B cell (primary cell): ENCODE data around the gene PCDHGB4. TPM values are rescaled to one million over a fixed set of nuclear protein-coding genes. Genes with fewer than 3 reads are reported as not detected.

Source experiments
- ATAC-seq: fragments of 200-7000 bp; cut with Tn5 transposase; one replicate; pipeline ENCODE4 v1.10.0; 2021; ENCODE audit warnings: low read depth, mild to moderate bottlenecking, moderate number of reproducible peaks, moderate library complexity
- CTCF ChIA-PET: fragments of 350-600 bp; sonication (Branson Sonifier 250); formaldehyde crosslinking; loops from one replicate; lab custom pipeline; 2021; ENCODE audit warnings: antibody characterized with exemption, inconsistent platforms; lab: Charles Lee
- POLR2A ChIA-PET: fragments of 350-600 bp; sonication (Branson Sonifier 250); formaldehyde crosslinking; loops from one replicate; lab custom pipeline; 2021; ENCODE audit warnings: antibody characterized with exemption; lab: Charles Lee
- DNase-seq: peaks from one replicate; pipeline ENCODE4 v3.0.0; 2013
- H2AFZ ChIP-seq: 2 replicates; pipeline ENCODE4 v1.6.1; 2012; ENCODE audit warnings: mild to moderate bottlenecking, low read depth, low read length; ENCODE audit not compliant: insufficient read depth, poor library complexity, severe bottlenecking
- H3K27ac ChIP-seq, 2 donors: 1 replicate in 1 of 2; 2 replicates in 1 of 2; pipeline ENCODE4 v1.5.1; 2012 to 2013; ENCODE audit warnings: low read length in 2 of 2, mild to moderate bottlenecking in 2 of 2, moderate library complexity in 1 of 2
- H3K27me3 ChIP-seq, 4 experiments: fragments of 200-600 bp in 1 of 4; sonication (generic) in 1 of 4; replicated peaks in 1 of 4; 1 replicate in 2 of 4; 2 replicates in 2 of 4; pipeline versions ENCODE4 v1.6.1 to v1.7.0; 2013 to 2016; ENCODE audit warnings: low read length in 3 of 4, mild to moderate bottlenecking in 2 of 4, mixed read lengths in 1 of 4, moderate library complexity in 1 of 4; ENCODE audit not compliant: insufficient read depth in 4 of 4, control insufficient read depth in 3 of 4; ENCODE audit errors: control extremely low read depth in 1 of 4
- H3K36me3 ChIP-seq, 2 experiments: replicated peaks in 1 of 2; 1 replicate in 1 of 2; 2 replicates in 1 of 2; pipeline versions ENCODE4 v1.6.1 to v1.7.1; 2013; ENCODE audit warnings: low read length in 1 of 2; ENCODE audit not compliant: insufficient read depth in 2 of 2, control insufficient read depth in 1 of 2; ENCODE audit errors: control extremely low read depth in 1 of 2, extremely low read depth in 1 of 2
- H3K4me1 ChIP-seq, 2 donors: fragments of 200-600 bp in 1 of 2; sonication (generic) in 1 of 2; 1 replicate in 1 of 2; 2 replicates in 1 of 2; pipeline versions ENCODE4 v1.5.1 to v1.6.1; 2013 to 2017; ENCODE audit warnings: low read length in 2 of 2; ENCODE audit not compliant: control insufficient read depth in 2 of 2, insufficient read depth in 2 of 2
- H3K4me2 ChIP-seq: replicated peaks from 2 replicates; pipeline ENCODE3; 2012; ENCODE audit warnings: mild to moderate bottlenecking, low read depth, low read length; ENCODE audit not compliant: poor library complexity, severe bottlenecking
- H3K4me3 ChIP-seq, 5 experiments: fragments of 200-600 bp in 1 of 5; sonication (generic) in 1 of 5; 1 replicate in 3 of 5; 2 replicates in 2 of 5; pipeline versions ENCODE4 v1.5.1 to v1.7.0; 2011 to 2016; ENCODE audit warnings: low read length in 4 of 5, mild to moderate bottlenecking in 4 of 5, low read depth in 2 of 5, control low read depth in 1 of 5, moderate library complexity in 1 of 5; ENCODE audit not compliant: insufficient read depth in 1 of 5; ENCODE audit errors: control extremely low read depth in 1 of 5, extremely low read depth in 1 of 5
- H3K79me2 ChIP-seq: fragments of 200-600 bp; sonication (generic); one replicate; pipeline ENCODE4 v1.6.0; 2016; ENCODE audit warnings: low read length; ENCODE audit not compliant: control insufficient read depth, insufficient read depth
- H3K9ac ChIP-seq: fragments of 200-600 bp; sonication (generic); 2 replicates; pipeline ENCODE4 v1.6.1; 2017; ENCODE audit warnings: mild to moderate bottlenecking, low read length, moderate library complexity
- H3K9me3 ChIP-seq, 3 donors: one replicate each; pipeline versions ENCODE4 v1.6.1 to v1.7.1; 2013; ENCODE audit warnings: low read length in 2 of 3; ENCODE audit not compliant: control insufficient read depth in 2 of 3, insufficient read depth in 1 of 3; ENCODE audit errors: control extremely low read depth in 1 of 3
- H4K20me1 ChIP-seq: 2 replicates; pipeline ENCODE4 v1.6.0; 2012; ENCODE audit warnings: mild to moderate bottlenecking, low read length; ENCODE audit not compliant: insufficient read depth, control insufficient read depth, poor library complexity, severe bottlenecking
- H3K27ac Mint-ChIP-seq: one replicate; pipeline ENCODE4 v1.8.0; 2021; ENCODE audit warnings: mixed read lengths
- H3K27me3 Mint-ChIP-seq: one replicate; pipeline ENCODE4 v1.8.0; 2021; ENCODE audit warnings: mixed read lengths
- H3K4me1 Mint-ChIP-seq: one replicate; pipeline ENCODE4 v1.8.0; 2021; ENCODE audit warnings: mixed read lengths
- H3K4me3 Mint-ChIP-seq: one replicate; pipeline ENCODE4 v1.8.0; 2021; ENCODE audit warnings: mixed read lengths
- H3K9me3 Mint-ChIP-seq: one replicate; pipeline ENCODE4 v1.8.0; 2022; ENCODE audit warnings: mixed read lengths; ENCODE audit not compliant: insufficient read depth
- CTCF ChIP-seq: fragments of 200-600 bp; IDR thresholded peaks from one replicate; pipeline ENCODE4 v1.8.0; 2022; ENCODE audit warnings: antibody characterized with exemption, mild to moderate bottlenecking
- EZH2 ChIP-seq: IDR thresholded peaks from 2 replicates; pipeline ENCODE4 v1.6.1; 2012; ENCODE audit warnings: borderline replicate concordance, low read depth, mild to moderate bottlenecking, moderate library complexity, low read length; ENCODE audit not compliant: insufficient read depth, poor library complexity, severe bottlenecking
- WGBS: methylation state at CpG from one replicate; pipeline ENCODE4 v1.1.5; 2013; ENCODE audit warnings: missing lambda C conversion rate; ENCODE audit not compliant: insufficient coverage; 5-methylcytosine and 5-hydroxymethylcytosine counted together
- intact Hi-C: fragments of 100-400 bp; cut with micrococcal nuclease; formaldehyde crosslinking; loops from one replicate; pipeline ENCODE4 v1.10.0; 2022
- polyA plus RNA-seq: library from polyadenylated mRNA; depleted of rRNA; stranded (reverse); fragments of >200 nt; gene quantifications from 2 replicates; pipeline ENCODE4 v1.2.3, GENCODE V29; 2012
- total RNA-seq, 2 donors: library from RNA; stranded (reverse); fragments of 120-200 nt in 1 of 2; gene quantifications; 1 replicate in 1 of 2; 2 replicates in 1 of 2; pipeline versions ENCODE4 v1.2.3 to v1.2.4, GENCODE V29; 2013 to 2022

PCDHGB4 gene
- total and polyA plus RNA-seq, 2 donors (not counting 1 experiment from before 2014, with no cell fraction given), result 0.39 to 1.6 TPM

GRCh38 chr5:141422742-141423291 lies 35.3 kb downstream of the PCDHGB4 start:
- TF ChIP-seq EZH2 (no peak), CTCF (no peak)
- Histone ChIP-seq H3K4me1 (peaks cover 10 to 12% of the 10 kb centered on the region in 2 donors), H3K27me3 (peaks cover 2 to 72% (median 60%) of the 10 kb centered on the region in 4 experiments), H3K9me3 (peaks cover 2 to 60% (median 49%) of the 10 kb centered on the region in 3 donors), H3K79me2 (no peaks in the 10 kb centered on the region), H3K4me2 (no peak overlapping the region), H4K20me1 (no peaks in the 10 kb centered on the region), H3K36me3 (no peaks in the 10 kb centered on the region), H3K27ac (no peak overlapping the region), H3K4me3 (no peak overlapping the region), H3K9ac (no peak overlapping the region), H2AFZ (no peak overlapping the region)
- no peak for DNase-seq
- ATAC-seq, result no peak
- Mint-ChIP-seq H3K4me3 (no peak overlapping the region), H3K9me3 (peaks cover 7% of the 10 kb centered on the region), H3K27me3 (peaks cover 59% of the 10 kb centered on the region), H3K27ac (no peak overlapping the region), H3K4me1 (peaks cover 14% of the 10 kb centered on the region)
- intact Hi-C loops, result no loop called here
- POLR2A ChIA-PET, result interaction anchor here (0.6 kb wide), 1 partner anchor 87 kb away, joined by 3 read pairs; no protein-coding TSS in a partner anchor
- WGBS, result 34% methylated on average over 42 of the region's 42 CpGs
- CTCF ChIA-PET, result interaction anchor here (2.6 to 3.4 kb wide), 3 partner anchors 8 to 136 kb away, joined by 23 to 32 read pairs (median 26); partner anchors contain the start of gene PCDHGA12

- Histone ChIP-seq H3K4me2 (no peak overlapping the region), H3K27ac (no peak overlapping the region), H3K36me3 (no peaks in the 10 kb centered on the region), H2AFZ (no peak overlapping the region), H3K79me2 (no peaks in the 10 kb centered on the region), H3K9ac (no peak overlapping the region), H4K20me1 (no peaks in the 10 kb centered on the region), H3K27me3 (peaks cover 0 to 55% (median 41%) of the 10 kb centered on the region in 4 experiments), H3K4me3 (no peak overlapping the region), H3K4me1 (peaks cover 15 to 17% of the 10 kb centered on the region in 2 donors), H3K9me3 (peaks cover 0 to 54% (median 27%) of the 10 kb centered on the region in 3 donors)
- intact Hi-C loops, result no loop called here
- ChIA-PET POLR2A (no interaction called here), CTCF (interaction anchor here (0.7 to 4.4 kb wide), 7 partner anchors 15 to 140 kb away, joined by 3 to 68 read pairs (median 3); partner anchors contain the start of genes PCDHGA10 and PCDHGB3)
- Mint-ChIP-seq H3K4me1 (peaks cover 7% of the 10 kb centered on the region), H3K27ac (no peak overlapping the region), H3K27me3 (peaks cover 49% of the 10 kb centered on the region), H3K9me3 (peaks cover 4% of the 10 kb centered on the region), H3K4me3 (no peak overlapping the region)
- DNase-seq (no peak), ATAC-seq (no peak)
- TF ChIP-seq CTCF (no peak), EZH2 (no peak)
- 64% methylated on average over 53 of the region's 53 CpGs for WGBS
These were observed 40.4 kb downstream of the PCDHGB4 start for GRCh38 chr5:141427783-141428426.
